GM23248 (cell line): Measurements from ENCODE around the gene ITLN1. TPM values are rescaled to one million over a fixed set of nuclear protein-coding genes. Genes with fewer than 3 reads are reported as not detected.
"Not testable (repeated sequence)": the region's sequence is repeated elsewhere in the genome, so short reads cannot be mapped to it uniquely, and the experiment has no call there.

ENCODE experiments used
- DNase-seq: peaks from one replicate; pipeline ENCODE4 v3.0.0-alpha.2; 2015
- H2AFZ ChIP-seq: fragments of 200-600 bp; sonication (generic); 2 replicates; pipeline ENCODE4 v1.6.1; 2016; ENCODE audit warnings: antibody characterized with exemption
- H3F3A ChIP-seq: fragments of 200-600 bp; sonication (generic); 2 replicates; pipeline ENCODE4 v1.6.1; 2016; ENCODE audit warnings: mild to moderate bottlenecking, antibody characterized with exemption, mixed run types; ENCODE audit not compliant: insufficient read depth
- H3K27ac ChIP-seq: fragments of 200-600 bp; sonication (generic); 2 replicates; pipeline ENCODE4 v1.5.1; 2016; ENCODE audit warnings: mild to moderate bottlenecking
- H3K27me3 ChIP-seq: fragments of 200-600 bp; sonication (generic); replicated peaks from 2 replicates; pipeline ENCODE4 v1.6.1; 2016; ENCODE audit warnings: mild to moderate bottlenecking; ENCODE audit not compliant: insufficient read depth
- H3K36me3 ChIP-seq: fragments of 200-600 bp; sonication (generic); 2 replicates; pipeline ENCODE4 v1.6.1; 2016; ENCODE audit warnings: low read depth, mild to moderate bottlenecking
- H3K4me1 ChIP-seq: fragments of 200-600 bp; sonication (generic); 2 replicates; pipeline ENCODE4 v1.6.1; 2016; ENCODE audit warnings: mild to moderate bottlenecking; ENCODE audit not compliant: insufficient read depth
- H3K4me2 ChIP-seq: fragments of 200-600 bp; sonication (generic); one replicate; pipeline ENCODE4 v1.6.1; 2016; ENCODE audit warnings: mild to moderate bottlenecking; ENCODE audit not compliant: unreplicated experiment
- H3K4me3 ChIP-seq: fragments of 200-600 bp; sonication (generic); 2 replicates; pipeline ENCODE4 v1.5.1; 2016; ENCODE audit warnings: mild to moderate bottlenecking
- H3K79me2 ChIP-seq: fragments of 200-600 bp; sonication (generic); 2 replicates; pipeline ENCODE4 v1.6.1; 2016; ENCODE audit warnings: mild to moderate bottlenecking; ENCODE audit not compliant: insufficient read depth
- H3K9ac ChIP-seq: fragments of 200-600 bp; sonication (generic); 2 replicates; pipeline ENCODE4 v1.6.1; 2016; ENCODE audit warnings: mild to moderate bottlenecking
- H3K9me2 ChIP-seq: fragments of 200-600 bp; sonication (generic); 2 replicates; pipeline ENCODE4 v1.6.1; 2016; ENCODE audit warnings: mixed run types, mild to moderate bottlenecking, moderate library complexity; ENCODE audit not compliant: insufficient read depth
- H3K9me3 ChIP-seq: fragments of 200-600 bp; sonication (generic); one replicate; pipeline ENCODE4 v1.6.1; 2017; ENCODE audit warnings: low read depth
- H4K20me1 ChIP-seq: fragments of 200-600 bp; sonication (generic); 2 replicates; pipeline ENCODE4 v1.6.0; 2016; ENCODE audit not compliant: insufficient read depth
- EZH2 ChIP-seq: fragments of 200-600 bp; sonication (generic); IDR thresholded peaks from 2 replicates; pipeline ENCODE4 v1.6.1; 2018; ENCODE audit warnings: antibody characterized with exemption, mild to moderate bottlenecking; ENCODE audit not compliant: insufficient read depth, poor library complexity, severe bottlenecking
- EZH2phosphoT487 ChIP-seq: fragments of 200-600 bp; sonication (generic); IDR thresholded peaks from 2 replicates; pipeline ENCODE4 v1.6.1; 2018; ENCODE audit warnings: antibody characterized with exemption, moderate library complexity, mild to moderate bottlenecking, low read depth; ENCODE audit not compliant: insufficient read depth
- WGBS, 2 experiments: methylation state at CpG; one replicate each; pipeline ENCODE4 v1.1.6; 2015 to 2017; ENCODE audit warnings: low lambda C conversion rate in 2 of 2, low coverage in 1 of 2; ENCODE audit errors: missing lambda C conversion rate in 2 of 2; 5-methylcytosine and 5-hydroxymethylcytosine counted together
- in situ Hi-C: fragments of 300-500 bp; cut with MboI; formaldehyde crosslinking; loops from 2 replicates; pipeline ENCODE4 v1.15.0; 2020
- polyA plus RNA-seq: library from polyadenylated mRNA; unstranded; fragments of >200 nt; fragmentation: Nextera tagmentation; extraction: Ambion mirVana; gene quantifications from 2 replicates; pipeline ENCODE4 v1.2.1, GENCODE V29; 2016
- total RNA-seq: library from RNA; depleted of rRNA; stranded (reverse); fragments of >200 nt; shearing (Covaris generic); gene quantifications from 2 replicates; pipeline ENCODE4 v1.2.3, GENCODE V29; 2014

ITLN1 gene
- total and polyA plus RNA-seq, 2 experiments from 2014 or later = not detected

DNA sequence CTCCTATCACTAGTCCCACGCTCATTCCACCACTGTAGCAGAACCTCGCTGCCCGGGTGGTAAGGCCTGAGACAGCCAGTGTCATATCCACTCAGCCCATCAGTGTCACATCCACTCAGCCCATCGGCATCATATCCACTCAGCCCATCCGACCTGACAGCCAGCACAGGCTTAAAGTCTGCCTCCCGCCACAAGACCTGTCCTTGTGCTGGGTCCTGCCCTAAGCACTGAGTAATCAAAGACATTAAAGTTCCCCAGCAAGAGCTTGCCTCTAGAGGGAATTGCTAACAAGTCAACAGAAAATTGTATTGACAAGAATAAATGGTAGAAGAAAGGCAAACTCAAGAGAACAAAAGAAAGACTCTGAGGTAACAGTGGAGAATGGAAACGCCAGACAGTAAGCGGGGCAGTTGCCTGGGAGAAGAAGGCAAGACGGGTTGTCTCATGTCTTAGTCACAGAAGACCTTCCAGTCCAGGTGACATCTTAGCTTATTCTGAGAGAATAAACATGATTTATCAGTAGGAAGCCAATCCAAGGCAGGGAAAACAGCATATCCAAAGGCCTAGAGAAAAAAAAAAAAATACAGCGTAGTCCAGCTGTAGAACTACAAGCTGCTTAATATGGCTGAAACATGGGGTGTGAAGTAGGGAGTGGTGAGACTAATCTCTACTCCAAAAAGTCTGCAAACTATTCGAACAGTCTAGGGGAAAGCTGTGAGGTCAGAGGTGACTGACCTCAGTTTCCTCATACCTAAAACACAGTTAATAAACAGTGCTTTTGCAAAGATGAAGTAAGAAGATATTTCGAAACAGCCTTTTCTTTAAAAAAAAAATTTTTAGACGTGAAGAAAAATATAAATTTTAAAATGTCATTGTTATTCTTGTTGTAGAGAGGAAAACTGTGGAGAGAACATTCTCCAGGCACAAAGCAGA is 1.1 kb downstream of the ITLN1 start:
- Histone ChIP-seq H3F3A (no peaks in the 10 kb centered on the region), H3K9ac (no peak overlapping the region), H3K27ac (no peak overlapping the region), H3K4me2 (no peak overlapping the region), H4K20me1 (no peaks in the 10 kb centered on the region), H3K4me1 (no peaks in the 10 kb centered on the region), H3K9me2 (no peaks in the 10 kb centered on the region), H3K9me3 (no peaks in the 10 kb centered on the region), H3K27me3 (no peaks in the 10 kb centered on the region), H3K36me3 (no peaks in the 10 kb centered on the region), H2AFZ (no peak overlapping the region), H3K4me3 (no peak overlapping the region), H3K79me2 (no peaks in the 10 kb centered on the region)
- TF ChIP-seq EZH2phosphoT487 (no peak), EZH2 (no peak)
- in situ Hi-C loops = no loop called here
- no peak for DNase-seq
- WGBS, 2 experiments = 17 to 21% methylated on average over 13 of the region's 13 CpGs

GRCh38 chr1:160882582-160882981 is 2.4 kb downstream of the ITLN1 start:
- H3K27ac ChIP-seq = no peak overlapping the region
- TF ChIP-seq EZH2 = no peak
- no peak for TF ChIP-seq EZH2phosphoT487
- H3K36me3 ChIP-seq = no peaks in the 10 kb centered on the region
- no peaks in the 10 kb centered on the region for H3K27me3 ChIP-seq
- no peaks in the 10 kb centered on the region for H3K9me2 ChIP-seq
- 0 to 3% methylated on average over 1 of the region's 1 CpG for WGBS, 2 experiments
- in situ Hi-C loops = no loop called here
- no peaks in the 10 kb centered on the region for H3K9me3 ChIP-seq
- H3K4me3 ChIP-seq = no peak overlapping the region
- H3K79me2 ChIP-seq = no peaks in the 10 kb centered on the region
- no peak overlapping the region for H3K4me2 ChIP-seq
- H2AFZ ChIP-seq = no peak overlapping the region
- no peak overlapping the region for H3K9ac ChIP-seq
- no peak for DNase-seq
- no peaks in the 10 kb centered on the region for H3F3A ChIP-seq
- no peaks in the 10 kb centered on the region for H3K4me1 ChIP-seq
- no peaks in the 10 kb centered on the region for H4K20me1 ChIP-seq

- H2AFZ ChIP-seq, H3K9me3 ChIP-seq, H3F3A ChIP-seq, H3K79me2 ChIP-seq, H3K9ac ChIP-seq, H3K4me1 ChIP-seq, H4K20me1 ChIP-seq, H3K9me2 ChIP-seq, H3K27ac ChIP-seq, in situ Hi-C loops, H3K27me3 ChIP-seq, H3K4me3 ChIP-seq, H3K36me3 ChIP-seq, H3K4me2 ChIP-seq, DNase-seq: not testable (repeated sequence)
- WGBS, 2 experiments = 34 to 38% methylated on average over 7 of the region's 7 CpGs
Measured at GRCh38 chr1:160881264-160881663, 3.7 kb downstream of the ITLN1 start.

GRCh38 chr1:160880216-160880615 is 4.8 kb downstream of the ITLN1 start:
- Histone ChIP-seq H3K9ac (no peak overlapping the region), H3K27me3 (no peaks in the 10 kb centered on the region), H3K4me2 (no peak overlapping the region), H4K20me1 (no peaks in the 10 kb centered on the region), H3F3A (no peaks in the 10 kb centered on the region), H2AFZ (no peak overlapping the region), H3K9me2 (no peaks in the 10 kb centered on the region), H3K4me1 (no peaks in the 10 kb centered on the region), H3K27ac (no peak overlapping the region), H3K79me2 (no peaks in the 10 kb centered on the region), H3K9me3 (no peaks in the 10 kb centered on the region), H3K4me3 (no peak overlapping the region), H3K36me3 (no peaks in the 10 kb centered on the region)
- 17 to 24% methylated on average over 3 of the region's 3 CpGs for WGBS, 2 experiments
- TF ChIP-seq EZH2 = no peak
- TF ChIP-seq EZH2phosphoT487 = no peak
- in situ Hi-C loops = no loop called here
- no peak for DNase-seq
